LNCAP (cell line): Measurements from ENCODE around the gene HSPA1B.

ENCODE experiments used
- CTCF ChIP-seq: fragments of 450-650 bp; IDR thresholded peaks from 2 replicates; pipeline ENCODE4 v1.5.1; 2017; ENCODE audit warnings: mild to moderate bottlenecking

Gene HSPA1B

DNA sequence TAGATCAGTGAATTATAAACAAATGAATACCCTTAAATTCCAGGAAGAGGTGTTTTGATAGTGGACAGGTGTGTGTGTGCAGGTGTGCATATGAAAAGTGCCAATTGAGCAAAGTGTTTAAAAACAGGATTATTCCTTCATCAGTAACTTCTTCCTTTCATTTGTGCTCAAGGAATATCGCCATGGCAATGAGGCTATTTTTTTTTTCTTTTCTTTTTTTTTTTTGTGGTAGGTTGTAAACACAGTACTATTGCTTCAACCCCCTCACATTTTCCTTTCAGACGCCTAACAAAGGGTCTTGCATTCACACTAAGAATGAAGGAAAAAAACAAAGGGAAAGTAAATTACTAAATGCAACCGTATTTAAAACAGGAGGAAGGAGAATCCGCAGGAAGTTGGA, 2.0 kb upstream of the HSPA1B start:
- no peak for TF ChIP-seq CTCF

- no peak for TF ChIP-seq CTCF
Measured at GRCh38 chr6:31826793-31827285, 699 bp upstream of the HSPA1B start.

GRCh38 chr6:31829633-31830283, 2.2 kb downstream of the HSPA1B start:
- TF ChIP-seq CTCF, result peak; percentile 38; the same call in 1 of the 2 replicates

DNA sequence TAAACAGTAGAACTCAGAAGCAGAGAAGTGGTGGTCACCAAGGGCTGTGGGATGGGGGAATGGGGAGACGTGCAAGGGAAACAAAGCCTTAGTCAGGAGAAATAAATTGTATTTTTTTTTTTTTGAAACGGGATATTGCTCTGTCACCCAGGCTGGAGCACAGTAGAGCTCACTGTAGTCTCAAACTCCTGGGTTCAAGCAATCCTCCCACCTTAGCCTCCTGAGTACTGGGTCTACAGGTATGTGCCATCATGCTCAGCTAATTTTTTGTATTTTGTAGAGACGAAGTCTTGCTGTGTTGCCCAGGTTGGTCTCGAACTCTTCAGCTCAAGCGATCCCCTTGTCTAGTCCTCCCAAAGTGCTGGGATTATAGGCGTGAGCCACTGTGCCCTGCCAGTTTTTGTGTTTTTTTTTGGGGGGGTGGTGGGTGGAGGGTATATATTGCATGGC, 3.4 kb downstream of the HSPA1B start:
- TF ChIP-seq CTCF, result no peak

- no peak for TF ChIP-seq CTCF
Measured at GRCh38 chr6:31831350-31832215, 4.0 kb downstream of the HSPA1B start.

DNA sequence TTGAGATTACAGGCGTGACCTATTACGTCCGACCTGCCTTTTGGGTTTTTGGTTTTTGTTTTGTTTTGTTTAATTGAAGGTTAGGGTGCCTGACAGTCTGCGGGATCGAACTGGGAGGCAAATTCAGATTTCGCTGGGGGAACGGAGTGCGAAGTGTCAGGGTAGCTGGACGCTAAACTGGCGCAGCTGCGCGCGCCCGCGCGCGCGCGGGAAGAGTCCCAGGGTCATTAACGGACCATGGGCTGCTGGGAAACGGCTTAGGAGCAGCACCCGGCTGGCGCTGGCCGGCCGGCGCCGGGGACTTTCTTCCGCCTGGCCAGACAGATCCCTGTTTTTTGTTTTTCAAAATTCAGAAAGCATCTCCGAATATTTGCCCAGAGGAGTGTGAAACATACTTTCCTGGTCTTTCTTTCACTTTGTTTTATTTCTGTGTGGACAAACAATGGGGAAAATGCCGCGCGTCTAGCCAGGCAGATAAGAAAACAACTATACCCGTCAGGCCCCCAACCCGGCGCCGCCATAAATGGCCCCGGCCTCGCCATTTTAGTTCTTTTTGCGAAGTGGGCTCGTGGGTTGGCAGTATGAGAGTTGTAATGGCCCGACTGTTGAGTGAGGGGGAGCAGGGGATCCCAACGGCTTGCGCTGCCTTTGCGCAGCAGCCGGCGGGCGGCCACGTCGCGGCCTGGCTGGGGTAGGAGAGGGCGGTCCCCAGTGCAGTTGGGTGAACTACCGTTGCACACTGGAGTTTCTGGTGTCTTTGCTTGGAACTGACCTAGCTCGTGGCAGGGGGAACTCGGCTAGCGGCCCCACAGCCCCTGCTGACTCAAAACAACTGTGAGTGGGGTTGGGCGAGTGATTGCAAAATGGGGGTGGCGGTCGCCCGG, 7.1 kb downstream of the HSPA1B start:
- no peak for TF ChIP-seq CTCF

DNA sequence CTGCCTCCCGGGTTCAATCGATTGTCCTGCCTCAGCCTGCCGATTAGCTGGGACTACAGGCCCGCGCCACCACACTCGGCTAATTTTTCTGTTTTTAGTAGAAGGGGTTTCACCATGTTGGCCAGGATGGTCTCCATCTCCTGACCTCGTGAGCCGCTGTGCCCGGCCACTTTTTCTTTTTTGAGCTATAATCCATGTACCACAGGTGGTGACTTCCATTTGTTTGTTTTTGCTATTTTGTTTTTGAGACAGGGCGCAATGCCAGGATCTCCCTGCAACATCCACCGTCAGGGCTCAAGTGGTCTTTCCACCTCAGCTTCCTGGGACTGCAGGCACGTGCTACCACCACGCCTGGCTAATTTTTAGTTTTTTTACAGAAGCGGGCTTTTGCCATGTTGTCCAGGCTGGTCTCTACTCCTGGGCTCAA, 8.5 kb downstream of the HSPA1B start:
- no peak for TF ChIP-seq CTCF
